Astrocyte of the cerebellum (primary cell): ENCODE results near the gene CPN1.
"Not testable (repeated sequence)": the region's sequence is repeated elsewhere in the genome, so short reads cannot be mapped to it uniquely, and the experiment has no call there.

Source experiments
- DNase-seq: peaks from one replicate; pipeline ENCODE4 v3.0.0-alpha.2; 2011; ENCODE audit warnings: low read depth
- H3K4me3 ChIP-seq: 2 replicates; pipeline ENCODE4 v1.5.1; 2011; ENCODE audit warnings: mild to moderate bottlenecking, low read depth, low read length, moderate library complexity
- CTCF ChIP-seq: IDR thresholded peaks from 2 replicates; pipeline ENCODE4 v1.5.1; 2012; ENCODE audit warnings: low read length, low read depth, moderate library complexity, mild to moderate bottlenecking; ENCODE audit errors: missing control alignments
- in situ Hi-C: cut with HindIII; loops from 2 replicates; pipeline ENCODE4 v1.10.0; 2017; ENCODE audit warnings: low sequenced_read_pairs

Gene CPN1

DNA sequence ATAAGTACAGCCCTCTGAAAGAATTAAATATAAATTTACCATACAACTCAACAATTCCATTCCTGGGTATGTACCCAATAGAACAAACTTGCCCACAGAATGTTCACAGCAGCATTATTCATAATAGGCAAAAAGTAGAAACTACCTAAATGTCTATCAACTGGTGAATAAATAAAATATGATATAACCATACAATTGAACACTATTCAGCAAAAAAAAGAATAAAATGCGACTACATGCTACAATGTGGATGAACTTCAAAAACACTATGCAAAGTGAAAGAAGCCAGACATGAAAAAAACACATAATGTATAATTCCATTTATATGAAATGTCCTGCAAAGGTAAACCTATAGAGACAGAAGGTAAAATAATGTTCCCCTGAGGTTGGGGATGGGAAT lies 2.0 kb upstream of the CPN1 start:
- no peak overlapping the region for H3K4me3 ChIP-seq
- in situ Hi-C loops: no loop called here
- no peak for TF ChIP-seq CTCF
- no peak for DNase-seq

- DNase-seq, H3K4me3 ChIP-seq, in situ Hi-C loops: not testable (repeated sequence)
Measured at GRCh38 chr10:100082276-100082675, 607 bp upstream of the CPN1 start.

DNA sequence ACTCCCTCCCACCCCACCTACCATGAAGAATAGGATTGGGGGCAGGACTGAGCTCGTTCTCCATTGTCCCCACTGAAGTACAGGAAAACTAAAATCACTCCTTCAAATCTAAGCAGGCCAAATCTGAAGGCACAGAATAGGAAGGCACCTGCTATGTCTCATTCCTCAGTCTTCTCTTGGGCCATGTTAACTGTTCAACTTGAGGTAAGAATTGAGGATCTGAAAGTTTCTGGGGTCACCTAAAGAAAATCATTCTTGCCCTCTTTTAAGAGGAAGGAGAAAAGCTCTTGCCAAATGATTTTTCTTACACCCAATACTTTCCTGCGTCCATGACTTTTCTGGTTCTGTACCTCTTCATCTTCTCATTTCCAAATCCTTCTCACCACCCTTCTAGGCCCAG lies 4.9 kb downstream of the CPN1 start:
- in situ Hi-C loops: loop anchor here (5.0 kb wide), 1 partner anchor 44 kb away; no protein-coding TSS in a partner anchor
- TF ChIP-seq CTCF: no peak
- no peak for DNase-seq
- H3K4me3 ChIP-seq: no peak overlapping the region

DNA sequence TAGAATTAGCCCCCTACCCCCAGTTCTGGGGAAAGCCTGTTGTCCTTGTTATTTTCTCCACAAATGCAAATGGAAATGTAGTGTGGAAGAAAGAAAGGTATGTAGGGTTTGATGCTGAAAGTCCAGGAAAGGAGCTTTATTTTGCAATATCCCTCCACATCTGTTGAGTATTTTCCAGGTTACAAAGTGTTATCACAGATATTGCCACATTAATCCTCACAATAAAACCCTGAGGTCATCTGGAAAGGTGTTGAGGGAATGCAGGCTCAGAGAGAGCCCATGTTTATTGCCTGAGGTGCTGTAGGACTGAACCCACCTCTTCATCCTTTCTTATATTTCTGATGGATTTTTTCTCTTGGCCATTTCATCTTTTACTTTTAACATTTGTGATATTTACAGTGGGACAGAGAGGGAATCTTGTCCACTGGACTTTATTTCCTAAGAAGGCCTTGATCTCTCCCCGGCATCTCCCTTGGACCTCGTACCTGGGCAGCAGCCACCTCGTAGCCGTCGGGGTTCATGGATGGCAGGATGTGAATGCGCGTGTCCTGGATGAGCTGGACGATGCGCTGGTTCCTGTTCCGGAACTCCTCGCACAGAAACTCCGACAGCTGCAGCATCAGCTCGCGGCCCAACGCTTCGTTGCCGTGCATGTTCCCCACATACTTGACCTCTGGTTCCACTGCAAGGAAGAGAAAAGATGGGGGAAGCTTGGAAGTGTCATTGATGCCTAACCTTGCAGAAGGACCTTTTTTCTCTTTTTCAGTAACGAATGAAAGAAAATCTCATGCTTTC lies 6.0 kb downstream of the CPN1 start:
- no peak for DNase-seq
- H3K4me3 ChIP-seq: no peak overlapping the region
- in situ Hi-C loops: loop anchor here (5.0 kb wide), 1 partner anchor 43 kb away; no protein-coding TSS in a partner anchor
- TF ChIP-seq CTCF: no peak

DNA sequence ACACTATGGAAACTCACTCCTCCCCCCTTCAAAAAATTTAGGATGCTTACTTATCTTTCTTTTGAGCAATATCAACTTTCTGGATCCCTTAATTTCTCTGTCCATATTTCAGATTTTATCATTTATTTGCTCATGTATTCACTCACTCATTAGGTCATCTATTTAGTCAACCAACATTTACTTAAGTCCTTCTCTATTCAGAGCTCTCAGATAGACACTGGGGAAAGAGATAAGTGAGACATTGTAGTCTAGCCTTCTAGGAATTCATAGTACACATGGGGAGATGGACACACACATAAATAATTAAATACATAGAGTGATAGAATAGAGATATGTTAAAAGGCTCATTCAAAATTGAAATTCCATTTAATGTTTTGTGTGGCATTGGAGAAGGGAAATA lies 9.2 kb downstream of the CPN1 start:
- DNase-seq: no peak
- no peak for TF ChIP-seq CTCF
- H3K4me3 ChIP-seq: no peak overlapping the region
- in situ Hi-C loops: no loop called here

DNA sequence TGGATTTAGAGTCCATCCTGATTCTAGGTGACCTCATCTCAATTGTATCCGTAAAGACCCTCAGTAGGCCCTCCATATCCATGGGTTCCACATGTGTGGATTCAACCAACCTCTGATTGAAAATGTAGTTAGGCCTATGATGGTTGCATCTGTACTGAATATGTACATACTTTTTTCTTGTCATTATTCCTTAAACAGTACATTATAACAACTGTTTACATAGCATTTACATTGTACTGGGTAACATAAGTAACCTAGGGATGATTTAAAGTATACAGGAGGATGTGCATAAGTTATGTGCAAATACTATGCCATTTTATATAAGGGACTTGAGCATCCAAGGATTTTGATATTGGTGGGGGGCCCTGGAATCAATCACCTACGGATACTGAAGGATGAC lies 10.1 kb downstream of the CPN1 start:
- no peak for DNase-seq
- in situ Hi-C loops: no loop called here
- no peak overlapping the region for H3K4me3 ChIP-seq
- no peak for TF ChIP-seq CTCF

GRCh38 chr10:100067466-100067865 lies 14.2 kb downstream of the CPN1 start:
- no peak overlapping the region for H3K4me3 ChIP-seq
- TF ChIP-seq CTCF: no peak
- in situ Hi-C loops: no loop called here
- DNase-seq: no peak
